ENCODE data around the gene DNM3.

The DNM3 gene

GRCh38 chr1:172344444-172344843, 503.1 kb downstream of the DNM3 start:
- H3K79me2 ChIP-seq (ENCODE audit: insufficient read depth, low read length) = no peaks in the 10 kb centered on the region
- H3K36me3 ChIP-seq (ENCODE audit: low read length) = no peaks in the 10 kb centered on the region
- H2AFZ ChIP-seq (ENCODE audit: low read depth, low read length, severe bottlenecking) = no peak overlapping the region
- H3K27ac ChIP-seq (ENCODE audit: low read depth, low read length) = no peak overlapping the region
- H3K27me3 ChIP-seq (ENCODE audit: low read length) = no peaks in the 10 kb centered on the region
- no peaks in the 10 kb centered on the region for H3K9me2 ChIP-seq (replicated peaks; ENCODE audit: insufficient read depth, low read length)
- H3F3A ChIP-seq (ENCODE audit: insufficient read depth) = no peaks in the 10 kb centered on the region
- H3K9ac ChIP-seq (ENCODE audit: low read length) = no peak overlapping the region
- H4K20me1 ChIP-seq (ENCODE audit: low read depth, low read length) = no peaks in the 10 kb centered on the region
- TF ChIP-seq CTCF (IDR thresholded peaks at IDR 0.05; ENCODE audit: insufficient read depth, low read length, poor library complexity, severe bottlenecking) (no peak), EZH2phosphoT487 (conservative IDR thresholded peaks at IDR 0.05; ENCODE audit: low read length) (no peak)
- no peak overlapping the region for H3K4me3 ChIP-seq (ENCODE audit: insufficient read depth, low read length, poor library complexity, severe bottlenecking)
- no peak overlapping the region for H3K4me2 ChIP-seq (ENCODE audit: low read depth, low read length, poor library complexity, severe bottlenecking)
- peaks cover 8% of the 10 kb centered on the region; the same call in 1 of the 2 replicates for H3K9me3 ChIP-seq (ENCODE audit: insufficient read depth, low read length)

- no peak for TF ChIP-seq EZH2phosphoT487 (conservative IDR thresholded peaks at IDR 0.05; ENCODE audit: low read length)
- TF ChIP-seq CTCF (IDR thresholded peaks at IDR 0.05; ENCODE audit: insufficient read depth, low read length, poor library complexity, severe bottlenecking) = no peak
- Histone ChIP-seq H3K9ac (ENCODE audit: low read length) (no peak overlapping the region), H3K27me3 (ENCODE audit: low read length) (no peaks in the 10 kb centered on the region), H3K36me3 (ENCODE audit: low read length) (no peaks in the 10 kb centered on the region), H3F3A (ENCODE audit: insufficient read depth) (no peaks in the 10 kb centered on the region), H4K20me1 (ENCODE audit: low read depth, low read length) (no peaks in the 10 kb centered on the region), H3K27ac (ENCODE audit: low read depth, low read length) (no peak overlapping the region), H3K9me2 (replicated peaks; ENCODE audit: insufficient read depth, low read length) (no peaks in the 10 kb centered on the region), H3K4me3 (ENCODE audit: insufficient read depth, low read length, poor library complexity, severe bottlenecking) (no peak overlapping the region), H3K9me3 (ENCODE audit: insufficient read depth, low read length) (peaks cover 8% of the 10 kb centered on the region; the same call in 1 of the 2 replicates), H3K4me2 (ENCODE audit: low read depth, low read length, poor library complexity, severe bottlenecking) (no peak overlapping the region), H3K79me2 (ENCODE audit: insufficient read depth, low read length) (no peaks in the 10 kb centered on the region), H2AFZ (ENCODE audit: low read depth, low read length, severe bottlenecking) (no peak overlapping the region)
Measured at GRCh38 chr1:172345077-172345476, 503.8 kb downstream of the DNM3 start.

DNA sequence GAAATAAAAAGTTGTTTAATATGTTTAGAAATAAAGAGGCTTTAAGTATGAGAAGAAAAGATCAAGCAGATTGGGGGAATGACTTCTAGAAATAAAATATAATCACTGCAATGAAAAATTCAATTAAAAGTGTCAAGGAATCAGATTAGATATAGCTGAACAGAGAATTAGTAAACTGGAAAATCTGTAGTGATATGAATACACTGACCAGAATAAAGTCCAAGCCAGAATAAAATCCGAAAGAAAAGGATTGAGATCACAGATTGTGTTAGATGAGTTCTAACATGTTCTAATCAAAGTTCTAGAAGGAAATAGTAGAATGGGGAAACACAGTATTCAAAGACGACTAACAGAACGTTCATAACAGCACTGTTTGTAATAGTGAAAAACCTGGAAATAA, 506.1 kb downstream of the DNM3 start:
- Histone ChIP-seq H3K4me2 (ENCODE audit: low read depth, low read length, poor library complexity, severe bottlenecking) (no peak overlapping the region), H3F3A (ENCODE audit: insufficient read depth) (no peaks in the 10 kb centered on the region), H3K27me3 (ENCODE audit: low read length) (no peaks in the 10 kb centered on the region), H2AFZ (ENCODE audit: low read depth, low read length, severe bottlenecking) (no peak overlapping the region), H3K27ac (ENCODE audit: low read depth, low read length) (no peak overlapping the region), H3K79me2 (ENCODE audit: insufficient read depth, low read length) (no peaks in the 10 kb centered on the region), H3K9me2 (replicated peaks; ENCODE audit: insufficient read depth, low read length) (no peaks in the 10 kb centered on the region), H3K9ac (ENCODE audit: low read length) (no peak overlapping the region), H4K20me1 (ENCODE audit: low read depth, low read length) (no peaks in the 10 kb centered on the region), H3K4me3 (ENCODE audit: insufficient read depth, low read length, poor library complexity, severe bottlenecking) (no peak overlapping the region), H3K9me3 (ENCODE audit: insufficient read depth, low read length) (peaks cover 8% of the 10 kb centered on the region; the same call in 1 of the 2 replicates), H3K36me3 (ENCODE audit: low read length) (no peaks in the 10 kb centered on the region)
- TF ChIP-seq CTCF (IDR thresholded peaks at IDR 0.05; ENCODE audit: insufficient read depth, low read length, poor library complexity, severe bottlenecking) = no peak
- TF ChIP-seq EZH2phosphoT487 (conservative IDR thresholded peaks at IDR 0.05; ENCODE audit: low read length) = no peak
